DMS153 treated with DMSO at 0.1 percent for 48 hours (cell line): ENCODE results near the gene UQCRQ.

Source experiments
- DNase-seq: peaks from one replicate; lab custom pipeline; 2025; ENCODE audit not compliant: unreplicated experiment; lab: John Stamatoyannopoulos, UW

UQCRQ gene

GRCh38 chr5:132907161-132907560 lies 40.7 kb downstream of the UQCRQ start:
- no peak for DNase-seq

- no peak for DNase-seq
Observed at GRCh38 chr5:132909702-132910101, 43.3 kb downstream of the UQCRQ start.

GRCh38 chr5:132915681-132916080 lies 49.2 kb downstream of the UQCRQ start:
- no peak for DNase-seq

- no peak for DNase-seq
Observed at GRCh38 chr5:132916086-132916485, 49.6 kb downstream of the UQCRQ start.
